H1 (cell line): ENCODE measurements around the gene ELFN2.

Experiments
- ATF3 ChIP-seq: IDR thresholded peaks from 2 replicates; pipeline ENCODE4 v1.6.1; 2011; ENCODE audit warnings: low read depth, mild to moderate bottlenecking, low read length; ENCODE audit not compliant: insufficient read depth
- CEBPB ChIP-seq: IDR thresholded peaks from 2 replicates; pipeline ENCODE4 v1.6.1; 2012; ENCODE audit warnings: low read depth, low read length
- CTCF ChIP-seq, 3 experiments: IDR thresholded peaks; 1 replicate in 2 of 3; 2 replicates in 1 of 3; pipeline versions ENCODE4 v1.5.1 to v1.6.1; 2011; ENCODE audit warnings: low read length in 3 of 3, mild to moderate bottlenecking in 3 of 3, inconsistent platforms in 2 of 3, low read depth in 1 of 3, moderate library complexity in 1 of 3; ENCODE audit not compliant: insufficient read depth in 1 of 3; ENCODE audit errors: control extremely low read depth in 1 of 3
- JUND ChIP-seq: IDR thresholded peaks from 2 replicates; pipeline ENCODE4 v1.6.1; 2011; ENCODE audit warnings: mild to moderate bottlenecking, improper control_type of control experiment, low read length
- MAX ChIP-seq: IDR thresholded peaks from 2 replicates; pipeline ENCODE4 v1.6.1; 2012; ENCODE audit warnings: inconsistent platforms
- POLR2A ChIP-seq, 2 experiments: IDR thresholded peaks; 1 replicate in 1 of 2; 2 replicates in 1 of 2; pipeline ENCODE4 v1.6.1; 2011; ENCODE audit warnings: low read depth in 2 of 2, low read length in 2 of 2, mild to moderate bottlenecking in 2 of 2; ENCODE audit errors: control extremely low read depth in 1 of 2
- POLR2AphosphoS5 ChIP-seq: IDR thresholded peaks from 2 replicates; pipeline ENCODE4 v1.6.1; 2011; ENCODE audit warnings: low read depth, low read length
- SIN3A ChIP-seq, 2 experiments: IDR thresholded peaks in 1 of 2; conservative IDR thresholded peaks in 1 of 2; 2 replicates each; pipeline ENCODE4 v1.6.1; 2011 to 2012; ENCODE audit warnings: low read length in 2 of 2, improper control_type of control experiment in 1 of 2, low read depth in 1 of 2, mild to moderate bottlenecking in 1 of 2
- YY1 ChIP-seq: IDR thresholded peaks from 2 replicates; pipeline ENCODE4 v1.6.1; 2011; ENCODE audit warnings: low read depth, mild to moderate bottlenecking, low read length

DNA sequence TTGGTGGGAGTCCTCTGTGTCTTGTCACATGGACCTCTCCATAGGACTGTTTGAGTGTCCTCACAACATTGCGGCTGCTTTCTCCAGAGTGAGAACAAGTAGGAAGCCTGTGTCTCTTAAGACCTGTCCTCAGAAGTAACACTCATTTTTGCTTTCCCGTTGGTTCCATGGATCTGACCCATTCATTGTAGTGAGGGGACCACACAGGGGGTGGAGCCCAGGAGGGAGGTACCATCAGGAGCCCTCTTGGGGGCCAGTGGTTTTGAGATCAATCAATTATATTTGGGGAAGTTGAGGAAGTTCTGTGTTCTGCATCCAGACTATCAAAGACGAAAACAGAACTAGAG, 5.4 kb upstream of the ELFN2 start:
- TF ChIP-seq CTCF (IDR thresholded peaks at IDR 0.05; ENCODE audit: control extremely low read depth in 1 of 3, insufficient read depth in 1 of 3, low read depth in 1 of 3, low read length in 3 of 3), result no peak
- TF ChIP-seq POLR2A (IDR thresholded peaks at IDR 0.05; ENCODE audit: control extremely low read depth in 1 of 2, low read depth in 2 of 2, low read length in 2 of 2), result no peak
- TF ChIP-seq CEBPB, result no peak
- no peak for TF ChIP-seq JUND
- TF ChIP-seq POLR2AphosphoS5, result no peak
- TF ChIP-seq YY1, result no peak
- TF ChIP-seq SIN3A (conservative IDR thresholded peaks at IDR 0.05 in 1 of 2, IDR thresholded peaks at IDR 0.05 in 1 of 2; ENCODE audit: low read depth in 1 of 2, low read length in 2 of 2), result no peak
- TF ChIP-seq ATF3, result no peak
- TF ChIP-seq MAX, result no peak
